ENCODE data around the gene TMEM242.

TMEM242 gene

DNA sequence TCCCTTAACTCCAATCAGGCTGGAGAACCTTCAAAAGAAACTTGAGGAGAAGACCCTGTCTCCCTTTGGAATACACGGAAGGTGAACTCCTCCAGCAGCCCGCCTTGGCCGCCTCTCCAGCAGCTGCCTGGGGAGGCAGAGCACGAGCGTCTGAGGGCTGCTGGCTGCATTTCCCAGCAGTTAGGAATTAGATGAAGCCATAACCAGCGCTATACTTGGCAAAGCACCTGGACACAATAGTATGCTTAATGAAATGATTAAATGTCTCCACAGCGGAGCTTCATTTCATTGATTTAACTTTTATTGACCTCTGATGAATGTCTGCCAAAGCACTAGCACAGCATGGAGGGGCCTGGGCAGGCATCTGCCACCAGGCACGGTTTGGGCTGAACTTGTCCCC is 73.5 kb downstream of the TMEM242 start:
- DNase-seq (ENCODE audit: low read depth, low spot score), result no peak

DNA sequence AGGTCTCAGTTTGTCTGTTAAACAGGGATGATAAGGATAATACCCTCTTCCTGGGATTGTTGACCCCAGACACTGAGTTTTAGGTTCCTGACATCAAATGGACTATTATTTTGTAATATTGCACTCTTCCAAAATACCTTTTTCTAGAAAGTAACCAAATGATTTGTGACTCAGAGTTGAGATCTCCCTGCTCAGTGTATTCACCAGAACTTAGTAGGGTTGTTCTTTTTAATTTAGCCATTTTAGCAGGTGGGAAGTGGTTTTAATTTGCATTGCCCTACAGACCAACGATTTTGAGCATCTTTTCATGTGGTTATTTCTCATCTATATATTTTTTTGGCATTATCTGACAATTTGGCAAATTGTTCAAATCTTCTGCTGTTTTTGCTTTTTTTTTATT is 75.1 kb downstream of the TMEM242 start:
- DNase-seq (ENCODE audit: low read depth, low spot score), result no peak

DNA sequence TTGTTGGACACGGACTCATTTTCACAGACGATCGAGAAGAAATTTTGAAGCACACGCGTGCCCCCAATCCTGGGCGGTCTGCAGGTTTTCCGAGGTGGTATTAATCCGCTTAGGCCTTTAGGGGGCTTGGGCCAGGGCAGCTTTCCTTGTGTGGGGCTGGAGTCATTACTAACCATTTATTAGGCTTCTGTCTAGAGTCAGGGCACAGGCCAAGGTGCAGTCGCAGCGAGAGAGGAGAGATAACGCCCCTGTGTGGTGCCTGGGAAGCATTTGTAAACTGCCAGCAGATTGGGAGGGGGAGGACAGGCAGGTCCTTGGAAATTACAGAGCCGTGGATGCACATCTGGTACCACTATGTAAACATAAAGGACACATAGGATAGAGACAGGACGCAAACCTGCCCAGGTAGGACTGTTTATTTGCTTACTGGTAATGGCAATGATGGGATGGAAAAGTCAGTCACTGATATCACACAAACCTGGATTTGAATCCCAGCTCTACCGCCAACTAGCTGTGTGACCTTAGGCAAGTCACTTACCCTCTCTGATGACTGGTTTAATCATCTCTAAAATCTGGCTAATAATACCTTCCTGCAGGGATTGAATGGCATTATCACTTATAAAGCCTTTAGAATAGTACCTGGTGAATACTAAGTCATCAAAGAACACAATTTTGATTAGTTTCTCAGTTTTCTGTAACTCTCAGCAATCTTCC is 76.4 kb downstream of the TMEM242 start:
- no peak for DNase-seq (ENCODE audit: low read depth, low spot score)

DNA sequence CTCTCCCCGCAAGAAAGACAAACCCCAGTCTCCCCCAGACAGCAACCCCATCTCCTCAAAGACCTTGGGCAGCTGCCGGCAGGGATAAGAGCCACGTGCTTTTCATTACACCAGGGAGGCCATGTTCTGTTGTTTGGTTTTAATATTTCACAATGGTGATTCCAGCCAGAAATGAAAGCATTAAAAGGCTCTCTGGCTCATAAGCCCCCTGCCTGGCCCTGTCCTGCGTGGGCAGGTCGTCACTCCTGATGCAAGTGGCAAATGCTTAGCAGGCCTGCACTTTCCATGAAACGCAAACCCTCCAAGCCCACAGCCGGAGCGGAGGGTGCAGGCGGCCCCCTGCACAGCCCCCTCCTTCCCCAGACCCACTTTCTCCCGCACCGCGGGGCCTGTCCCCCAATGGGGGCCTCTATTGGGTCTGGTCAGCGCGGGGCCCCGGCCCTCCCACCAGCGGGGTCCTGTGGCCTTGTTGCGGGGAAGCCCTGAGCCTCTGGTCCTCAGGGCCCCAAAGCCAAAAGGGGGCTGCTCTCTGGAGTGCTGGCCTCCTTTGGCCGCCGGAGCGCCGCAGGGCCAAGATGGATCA is 77.2 kb downstream of the TMEM242 start:
- no peak for DNase-seq (ENCODE audit: low read depth, low spot score)

DNA sequence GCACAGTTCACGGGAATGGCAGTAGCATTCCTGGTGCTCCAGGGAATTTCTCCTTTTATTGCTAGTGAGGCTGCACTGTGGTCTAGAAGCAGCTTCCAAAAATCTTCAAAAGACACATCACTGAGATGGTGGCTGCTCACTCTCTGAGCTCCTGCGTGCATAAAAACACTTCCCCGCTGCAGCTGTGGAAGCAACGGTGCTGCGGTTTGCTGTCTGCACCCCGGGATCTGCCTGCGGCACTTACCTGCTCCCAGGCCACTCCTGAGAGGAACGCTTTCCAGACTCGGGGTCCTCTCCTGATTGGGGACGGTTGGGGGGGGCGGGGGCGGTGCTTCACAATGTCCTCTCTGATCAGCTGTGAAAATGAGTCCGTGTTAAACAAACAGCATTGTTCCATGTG is 77.9 kb downstream of the TMEM242 start:
- DNase-seq (ENCODE audit: low read depth, low spot score), result no peak

DNA sequence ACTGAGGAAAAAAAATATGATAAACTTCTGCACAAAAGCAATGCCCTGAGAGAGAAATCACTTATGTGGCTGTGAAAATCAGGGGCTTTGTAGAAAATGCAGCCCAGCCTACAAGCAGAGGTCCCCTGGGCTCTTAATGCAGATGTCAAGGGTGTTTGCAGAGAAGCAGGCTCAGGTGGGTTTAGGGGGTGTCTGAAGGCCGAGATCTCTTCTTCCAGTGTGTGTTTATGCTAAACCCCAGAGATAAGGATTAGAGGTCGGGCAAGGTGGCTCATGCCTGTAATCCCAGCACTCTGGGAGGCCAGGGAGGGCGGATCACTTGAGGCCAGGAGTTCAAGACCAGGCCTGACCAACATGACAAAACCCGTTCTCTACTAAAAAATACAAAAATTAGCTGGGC is 78.5 kb downstream of the TMEM242 start:
- no peak for DNase-seq (ENCODE audit: low read depth, low spot score)

DNA sequence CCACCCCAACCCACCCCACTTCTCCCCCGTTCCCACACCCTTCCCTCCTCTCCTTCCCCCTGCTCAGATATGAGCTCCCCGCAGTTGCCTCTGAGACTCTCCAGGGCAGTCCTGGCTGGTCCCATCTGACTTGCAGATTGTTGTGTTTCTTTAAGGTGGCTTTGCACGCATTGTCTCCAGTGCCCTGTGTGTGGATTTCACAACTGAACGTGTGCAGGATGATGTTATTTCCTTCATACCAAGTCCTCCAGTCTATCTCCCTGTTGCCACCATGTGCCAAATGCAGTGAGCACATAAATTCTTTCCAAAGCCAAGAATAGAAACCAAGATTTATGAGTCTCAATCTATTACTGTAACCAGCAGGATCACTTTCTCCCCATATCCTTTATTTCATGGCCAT is 79.1 kb downstream of the TMEM242 start:
- DNase-seq (ENCODE audit: low read depth, low spot score), result no peak

DNA sequence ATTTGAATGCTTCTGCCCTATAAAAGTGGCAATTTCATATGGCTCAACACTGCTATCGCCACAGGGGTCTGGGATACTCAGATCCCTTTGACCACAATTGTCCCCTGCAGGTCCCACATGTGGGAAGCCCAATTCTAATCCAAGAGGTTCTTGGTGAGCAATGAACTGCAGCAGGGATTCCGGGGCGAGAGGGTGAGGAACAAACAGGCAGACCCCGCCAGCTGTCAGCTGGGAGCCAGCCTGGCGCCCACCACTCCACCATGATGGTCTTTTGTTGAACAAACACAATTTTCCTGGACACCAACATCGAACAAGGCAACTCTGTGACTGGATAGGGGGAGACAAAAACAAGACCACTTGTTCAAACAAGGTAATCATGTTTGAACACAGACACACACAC is 80.5 kb downstream of the TMEM242 start:
- DNase-seq (ENCODE audit: low read depth, low spot score), result no peak

DNA sequence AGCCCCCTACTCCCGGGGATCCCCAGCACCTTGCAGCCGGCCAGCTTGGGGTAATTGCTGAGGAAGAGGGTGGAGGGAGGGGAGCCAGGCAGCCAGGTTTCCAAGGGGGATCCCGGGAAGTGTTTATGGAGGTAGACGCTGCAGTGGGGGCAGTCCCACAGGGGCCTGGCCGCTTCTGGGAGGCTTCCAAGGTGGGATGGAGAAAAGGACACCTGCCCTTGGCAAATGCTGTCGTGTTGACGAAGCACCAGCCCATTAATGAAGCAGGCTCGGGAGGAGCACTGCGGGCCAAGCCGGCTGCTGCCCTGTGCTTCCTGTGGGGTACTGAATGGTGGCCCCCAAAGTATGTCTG is 82.4 kb downstream of the TMEM242 start:
- DNase-seq (ENCODE audit: low read depth, low spot score), result no peak

DNA sequence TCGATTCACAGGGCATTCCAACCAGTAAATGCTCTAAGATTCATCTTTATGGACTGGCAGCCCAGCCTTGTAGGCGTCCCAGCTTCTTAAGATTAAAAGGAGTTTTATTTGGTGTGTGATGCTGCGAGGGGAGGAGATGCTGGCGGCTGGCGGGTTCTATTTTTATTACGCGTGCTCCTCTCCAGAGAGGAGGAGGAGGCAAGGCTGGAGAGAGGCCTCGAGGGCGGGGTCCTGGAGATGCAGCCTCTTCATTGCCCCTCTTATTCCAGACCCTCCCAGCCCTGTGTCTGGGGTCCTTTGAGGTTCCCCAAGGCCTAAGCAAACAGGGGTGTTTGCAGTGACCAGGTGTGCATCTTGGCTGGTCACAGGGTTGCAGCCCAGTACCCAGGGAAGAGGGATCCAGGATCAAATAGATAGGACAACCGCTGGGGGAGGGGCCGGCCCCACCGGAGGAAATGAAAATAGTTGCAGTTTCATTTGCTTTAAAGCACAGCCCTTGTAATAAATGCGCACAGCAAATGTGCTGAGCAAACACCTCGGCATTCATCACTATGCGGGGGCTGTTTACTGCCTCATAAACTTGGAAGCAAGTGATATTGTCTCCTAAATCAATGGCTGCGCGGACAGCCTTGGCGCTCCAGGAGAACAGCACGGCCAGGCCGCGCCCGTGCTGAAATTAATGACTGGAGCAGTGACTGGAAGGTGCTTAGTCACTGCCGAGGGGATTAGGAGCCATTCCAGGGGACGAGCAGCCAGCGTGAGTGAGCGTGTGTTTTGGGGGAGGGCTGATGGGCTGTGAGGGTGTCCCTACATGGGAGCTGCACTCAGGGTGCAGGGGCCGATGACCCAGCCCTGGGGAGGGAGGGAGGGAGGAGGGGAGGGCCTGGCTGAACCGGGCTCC is 83.0 kb downstream of the TMEM242 start:
- DNase-seq (ENCODE audit: low read depth, low spot score), result no peak

DNA sequence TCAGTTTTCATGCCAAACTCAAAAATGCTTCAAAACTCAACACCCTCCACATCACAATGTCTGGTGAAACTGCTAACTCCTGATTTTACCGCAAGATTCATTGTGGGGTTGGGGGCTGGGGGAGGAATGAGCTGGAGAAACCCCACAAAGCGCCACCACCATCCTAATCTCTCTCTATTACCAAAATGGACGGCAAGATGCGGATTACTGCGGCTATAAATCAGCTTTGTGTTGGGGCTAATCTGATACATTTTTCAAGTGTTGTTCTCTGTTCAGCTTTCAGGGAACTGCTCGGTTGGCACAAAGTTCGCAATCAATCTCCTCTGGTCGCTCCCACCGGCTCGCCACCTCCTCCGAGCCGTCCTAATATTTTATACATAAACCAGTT is 83.7 kb downstream of the TMEM242 start:
- DNase-seq (ENCODE audit: low read depth, low spot score), result no peak

All from smooth muscle cell of the brain vasculature (primary cell).